RPMI7951 (cell line): Measurements from ENCODE around the gene CIAPIN1. TPM values are rescaled to one million over a fixed set of nuclear protein-coding genes. Genes with fewer than 3 reads are reported as not detected.
"Not testable (repeated sequence)": the region's sequence is repeated elsewhere in the genome, so short reads cannot be mapped to it uniquely, and the experiment has no call there.

Experiments
- DNase-seq: peaks from one replicate; pipeline ENCODE4 v3.0.0-alpha.2; 2012; ENCODE audit warnings: low read depth
- total RNA-seq: library from RNA; depleted of rRNA; stranded (reverse); fragments of >200 nt; shearing (Covaris generic); gene quantifications from 2 replicates; pipeline ENCODE4 v1.2.3, GENCODE V29; 2014

CIAPIN1 gene
- total RNA-seq, 1 experiment from 2014 or later: 68.0 TPM

DNA sequence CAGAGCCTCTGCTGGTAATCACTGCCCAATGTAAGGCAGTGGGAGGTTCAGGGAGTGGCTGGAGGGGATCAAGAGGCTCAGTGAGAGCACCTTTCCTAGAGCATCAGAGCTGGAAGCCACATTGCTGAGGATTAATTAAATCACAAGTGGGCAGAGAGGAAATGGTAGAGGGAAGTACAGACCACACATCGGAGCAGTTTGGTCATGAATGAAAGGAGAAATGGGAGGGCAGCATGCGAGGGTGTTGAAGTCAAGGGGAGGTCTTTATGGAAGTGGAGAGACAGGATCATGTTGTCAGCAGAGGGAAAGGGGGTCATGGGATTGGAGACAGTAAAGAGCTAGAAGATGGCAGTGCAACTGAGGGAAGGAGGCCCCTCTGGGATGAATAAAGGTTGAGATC is 40.3 kb downstream of the CIAPIN1 start:
- DNase-seq: no peak

DNA sequence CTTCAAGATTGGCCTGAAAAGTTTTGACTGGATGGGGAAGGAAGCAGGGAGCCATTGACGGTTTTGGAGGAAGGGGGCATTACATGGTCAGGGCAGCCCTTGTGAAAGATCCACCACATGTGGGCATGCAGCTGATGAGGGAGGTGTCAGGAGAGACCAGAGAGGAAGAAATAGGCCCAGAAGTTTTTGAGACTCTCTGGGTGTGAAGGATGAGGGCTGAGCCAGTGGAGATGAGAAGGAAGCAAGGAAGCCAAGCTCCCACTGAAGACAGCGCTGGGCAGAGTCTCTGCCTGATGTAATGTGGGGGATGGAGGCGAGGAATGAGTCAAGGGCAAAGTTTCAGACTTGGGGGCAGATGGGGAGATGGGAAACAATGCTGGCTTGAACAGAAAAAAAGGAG is 42.1 kb downstream of the CIAPIN1 start:
- no peak for DNase-seq

DNA sequence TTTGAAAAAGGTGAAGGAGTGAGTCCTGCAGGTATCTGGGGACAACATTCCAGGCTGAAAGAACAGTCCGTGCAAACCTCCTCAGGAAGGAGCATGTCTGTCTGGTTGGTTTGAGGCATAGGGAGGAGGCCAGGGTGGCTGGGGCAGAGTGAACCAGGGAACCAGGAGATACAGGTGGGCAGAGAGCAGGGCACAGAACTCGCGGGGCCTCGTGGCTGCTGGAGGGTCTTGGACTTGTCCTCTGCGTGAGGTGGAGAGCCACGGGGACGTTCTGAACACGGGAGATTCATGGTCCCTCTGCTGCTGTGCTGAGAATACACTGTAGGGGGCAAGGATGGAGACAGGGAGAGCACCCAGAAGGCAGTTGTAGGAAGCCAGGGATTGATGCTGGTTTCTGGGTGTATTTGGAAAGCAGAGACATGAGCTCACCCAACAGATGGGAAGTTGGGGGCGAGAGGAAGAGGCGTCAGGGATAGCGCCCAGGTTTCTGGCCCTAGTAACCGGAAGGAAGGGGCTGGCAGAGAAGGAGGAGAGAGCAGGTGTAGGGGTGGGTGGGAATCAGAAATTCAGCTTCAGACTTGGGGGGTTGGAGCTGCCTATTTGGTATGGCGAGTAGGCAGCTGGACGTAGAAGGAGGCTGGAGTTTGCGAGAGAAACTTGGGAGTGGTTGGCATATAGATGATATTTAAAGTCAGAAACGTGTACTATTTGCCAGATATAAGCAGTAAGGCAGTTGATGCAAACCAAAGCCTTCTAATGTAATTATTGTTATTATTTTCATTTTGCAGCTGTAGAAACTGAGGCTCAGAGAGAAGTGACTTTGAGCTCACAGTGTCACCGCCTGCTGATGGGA is 43.0 kb downstream of the CIAPIN1 start, which contains the start of gene CCL17:
Gene CCL17, plus strand, starts transcription at position 803 of the 853 bp plus-strand sequence. CDS start 9,166 bp downstream, outside the sequence.
- no peak for DNase-seq

DNA sequence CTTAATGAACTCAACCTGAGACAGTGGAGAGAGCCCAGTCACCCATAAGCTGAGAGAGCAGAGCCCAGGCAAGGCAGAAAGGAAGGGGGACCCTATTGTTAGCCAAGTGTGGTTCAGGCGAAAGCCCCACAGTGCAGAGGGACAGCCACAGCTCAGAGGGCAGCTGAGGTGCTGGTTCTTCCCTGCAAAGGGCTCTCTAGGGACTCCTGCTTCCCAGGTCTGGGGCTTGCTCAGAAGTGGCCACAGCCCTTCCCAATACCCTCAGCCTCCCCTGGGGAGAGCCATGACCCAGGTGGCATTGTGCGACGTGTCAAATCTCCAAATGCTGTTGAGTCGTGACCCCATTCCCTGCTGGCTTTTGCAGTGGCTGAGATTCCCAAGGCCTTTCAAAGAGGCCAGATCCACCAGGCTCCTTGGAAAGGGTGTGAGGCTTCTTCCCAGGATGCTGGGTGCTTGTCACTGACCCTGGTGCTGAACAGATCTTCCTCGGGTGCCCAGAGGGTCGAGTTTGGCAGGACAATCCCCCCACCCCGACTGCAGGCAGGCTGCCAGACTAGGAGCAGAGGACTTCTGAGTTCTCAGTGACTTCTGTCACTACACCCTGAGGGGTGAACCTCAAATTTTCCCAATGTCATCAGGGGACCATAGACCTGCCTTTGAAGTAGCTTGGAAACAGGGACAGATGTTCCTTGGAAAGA is 45.1 kb downstream of the CIAPIN1 start:
- DNase-seq: no peak

DNA sequence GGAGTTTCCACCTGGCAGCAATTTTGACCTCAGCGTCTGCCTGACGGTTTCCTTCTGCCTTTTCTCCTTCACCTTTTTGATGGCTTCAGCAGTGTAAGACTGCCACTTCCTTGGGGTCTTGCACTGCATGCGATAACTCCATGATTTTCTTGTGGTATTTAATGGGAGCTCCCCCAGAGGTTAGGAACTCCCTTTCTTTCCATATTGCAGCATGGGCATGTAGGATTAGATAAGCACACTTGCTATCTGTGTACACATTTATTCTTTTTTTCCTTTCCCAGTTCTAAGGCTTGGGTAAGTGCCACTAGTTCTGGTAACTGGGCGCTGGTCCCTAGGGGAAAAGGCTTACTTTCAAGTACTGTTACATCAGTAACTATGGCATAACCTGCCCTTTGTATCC is 49.7 kb downstream of the CIAPIN1 start:
- DNase-seq: not testable (repeated sequence)

DNA sequence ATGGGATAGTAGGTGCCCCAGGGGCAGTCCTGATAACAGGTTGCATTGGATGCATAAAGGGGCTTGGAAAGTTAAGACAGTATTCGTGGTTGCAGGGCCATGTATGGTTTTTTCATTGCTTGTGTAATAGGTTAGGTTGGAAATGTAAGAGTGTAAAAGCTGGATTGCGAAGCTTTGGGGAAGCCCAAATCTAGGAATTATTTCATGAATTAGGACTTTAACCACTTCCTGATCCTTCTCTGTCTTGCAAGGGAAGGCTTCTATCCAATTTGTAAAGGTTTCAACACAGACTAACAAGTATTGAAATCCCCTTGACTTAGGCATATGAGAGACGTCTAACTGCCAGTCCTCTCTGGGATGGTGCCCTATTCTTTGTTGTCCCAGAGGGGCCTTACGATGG is 50.4 kb downstream of the CIAPIN1 start:
- no peak for DNase-seq

DNA sequence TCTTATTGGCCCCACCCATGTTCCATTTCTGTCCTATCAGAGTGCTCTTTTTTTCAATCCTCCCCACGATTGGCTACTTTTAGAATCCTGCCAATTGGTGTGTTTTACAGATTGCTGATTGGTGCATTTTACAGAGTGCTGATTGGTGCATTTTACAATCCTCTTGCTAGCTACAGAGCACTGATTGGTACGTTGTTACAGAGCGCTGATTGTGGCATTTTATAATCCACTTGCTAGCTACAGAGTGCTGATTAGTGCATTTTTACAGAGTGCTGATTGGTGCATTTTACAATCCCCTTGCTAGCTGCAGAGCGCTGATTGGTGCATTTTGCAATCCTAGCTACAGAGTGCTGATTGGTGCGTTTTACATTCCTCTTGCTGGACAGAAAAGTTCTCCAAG is 52.2 kb downstream of the CIAPIN1 start:
- DNase-seq: no peak

DNA sequence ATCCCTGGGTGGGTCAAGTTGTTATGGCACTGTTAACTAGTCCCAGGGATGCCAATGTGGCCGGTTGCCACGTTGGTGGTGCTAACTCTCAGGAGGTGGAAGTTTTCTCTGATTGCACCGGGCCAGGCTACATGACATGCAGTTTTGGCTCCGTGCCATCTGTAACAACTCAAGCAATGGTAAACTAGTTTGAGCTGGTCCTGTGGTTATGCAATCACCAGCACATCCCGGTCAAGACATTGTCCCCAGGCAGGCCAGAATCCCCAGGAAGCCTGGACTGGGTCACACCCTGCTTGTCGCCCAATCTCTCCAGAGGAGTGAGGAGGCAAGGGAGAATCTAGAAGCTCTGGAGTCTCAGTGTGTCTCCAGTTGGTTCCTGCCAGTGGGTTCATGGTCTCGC is 52.7 kb downstream of the CIAPIN1 start:
- DNase-seq: peak; percentile 23

DNA sequence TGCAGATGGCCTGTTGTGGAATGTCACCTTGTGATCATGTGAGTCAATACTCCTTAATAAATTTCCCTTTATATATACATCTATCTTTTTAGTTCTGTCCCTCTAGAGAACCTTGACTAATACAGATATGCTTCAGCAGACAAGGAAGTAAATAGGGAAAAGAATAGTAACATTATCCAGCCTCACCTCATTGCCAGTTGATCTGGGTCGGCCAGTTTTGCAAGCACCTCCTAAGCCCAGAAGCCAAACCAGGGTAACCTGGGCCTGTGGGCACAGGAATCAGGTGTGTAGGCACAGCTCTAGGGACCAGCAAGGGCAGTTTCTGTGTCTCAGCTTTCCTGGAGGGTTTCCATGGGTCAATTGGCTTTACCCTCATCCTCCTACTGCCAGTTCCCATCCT is 54.5 kb downstream of the CIAPIN1 start:
- DNase-seq: no peak

DNA sequence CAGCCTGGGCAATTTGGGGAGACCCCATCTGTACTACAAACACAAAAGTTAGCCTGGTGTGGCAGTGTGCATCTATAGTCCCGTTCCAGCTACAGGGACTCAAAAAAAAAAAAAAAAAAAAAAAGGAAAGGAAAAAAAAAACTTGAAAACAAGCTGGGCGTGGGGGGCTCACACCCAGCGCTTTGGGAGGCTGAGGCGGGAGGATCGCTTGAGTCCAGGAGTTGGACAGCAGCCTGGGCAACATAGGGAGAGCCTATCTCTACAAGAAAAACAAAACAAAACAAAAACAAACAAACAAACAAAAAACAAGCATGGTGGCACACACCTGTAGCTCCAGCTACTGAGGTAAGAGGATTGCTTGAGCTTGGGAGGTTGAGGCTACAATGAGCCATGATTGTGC is 55.5 kb downstream of the CIAPIN1 start:
- no peak for DNase-seq

DNA sequence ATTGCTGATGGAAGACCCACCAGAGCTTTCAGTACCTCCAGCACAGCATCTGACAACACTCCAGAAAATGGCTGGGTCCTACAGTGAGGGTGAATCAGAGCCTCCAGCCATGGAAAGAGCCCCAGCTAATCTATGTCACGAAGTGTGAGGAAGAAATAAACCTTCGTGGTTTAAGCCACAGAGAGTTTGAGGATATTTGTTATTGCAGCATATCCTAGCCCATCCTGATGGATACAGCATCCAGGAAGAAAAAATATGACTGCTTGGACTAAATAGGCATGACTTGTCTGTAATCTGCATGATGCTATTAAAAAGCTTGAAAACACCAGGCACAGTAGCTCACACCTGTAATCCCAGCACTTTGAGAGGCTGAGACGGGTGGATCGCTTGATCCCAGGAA is 55.9 kb downstream of the CIAPIN1 start:
- DNase-seq: no peak

DNA sequence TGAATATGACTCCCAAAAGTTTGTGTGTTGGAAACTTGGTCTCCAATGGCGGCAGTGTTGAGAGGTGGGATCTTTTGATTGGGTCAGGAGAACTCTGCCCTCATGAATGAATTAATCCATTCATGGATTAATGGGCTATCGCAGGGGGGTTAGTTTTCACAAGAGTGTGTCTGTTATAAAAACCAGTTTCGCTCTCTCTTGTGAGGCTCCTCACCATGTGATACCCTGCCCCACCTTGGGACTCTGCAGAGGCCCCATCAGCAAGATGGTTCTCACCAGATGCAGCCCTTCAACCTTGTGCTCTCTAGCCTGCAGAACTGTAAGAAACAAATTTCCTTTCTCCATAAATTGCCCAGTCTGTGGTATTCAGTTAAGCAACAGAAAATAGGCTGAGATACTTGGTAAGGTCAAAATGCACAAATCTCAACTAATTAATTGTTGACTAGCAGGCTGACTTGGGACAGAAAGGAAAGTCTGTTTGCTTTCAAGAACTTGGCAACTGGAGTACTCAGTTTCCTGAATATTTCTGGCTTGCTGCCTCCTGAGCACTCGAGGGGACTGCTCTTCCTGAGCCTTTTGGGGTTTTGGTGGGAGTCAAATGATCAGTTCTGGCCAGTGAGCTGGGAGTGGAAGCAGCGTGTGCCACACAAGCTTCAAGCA is 56.4 kb downstream of the CIAPIN1 start:
- no peak for DNase-seq

DNA sequence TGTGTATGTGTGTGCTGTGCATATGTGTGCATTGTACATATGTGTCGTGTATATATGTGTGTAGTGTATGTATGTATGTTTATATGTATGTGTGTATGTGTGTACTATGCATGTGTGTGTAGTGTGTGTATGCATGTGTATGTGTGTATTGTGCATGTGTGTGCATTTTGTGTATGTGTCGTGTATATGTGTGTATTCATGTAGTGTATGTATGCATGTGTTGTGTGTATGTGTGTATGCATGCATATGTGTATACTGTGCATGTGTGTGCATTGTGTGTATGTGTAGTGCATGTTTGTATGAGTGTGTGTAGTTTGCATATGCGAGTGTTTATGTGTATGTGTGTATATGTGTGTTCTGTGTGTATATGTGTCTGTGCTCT is 58.1 kb downstream of the CIAPIN1 start:
- DNase-seq: no peak

DNA sequence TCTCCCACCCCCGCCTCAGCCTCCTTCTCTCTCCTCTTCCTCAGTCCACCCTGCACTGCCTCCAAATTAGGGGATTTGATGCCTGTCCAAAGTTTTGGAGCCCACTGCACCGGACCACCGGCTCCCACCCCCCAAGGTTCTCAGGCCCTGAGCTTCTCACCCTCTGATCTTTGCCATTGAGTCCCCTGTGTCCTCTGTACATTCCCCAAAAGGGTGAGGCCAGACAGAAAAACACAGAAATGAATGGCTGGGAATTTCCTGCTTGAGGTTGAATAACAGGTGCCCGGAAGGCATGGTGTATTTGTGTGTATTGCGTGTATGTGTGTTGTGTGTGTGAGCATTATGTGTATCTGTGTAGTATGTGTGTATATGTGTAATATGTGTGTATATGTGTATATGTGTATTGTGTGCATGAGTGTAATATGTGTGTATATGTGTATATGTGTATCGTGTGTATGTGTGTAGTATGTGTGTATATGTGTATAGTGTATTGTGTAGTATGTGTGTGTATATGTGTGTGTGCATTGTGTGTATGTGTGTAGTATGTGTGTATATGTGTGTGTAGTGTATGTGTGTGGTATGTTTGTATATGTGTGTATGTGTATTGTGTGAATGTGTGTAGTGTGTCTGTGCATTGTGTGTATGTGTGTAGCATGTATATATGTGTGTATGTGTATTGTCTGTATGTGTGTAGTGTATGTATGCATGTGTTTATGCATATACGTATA is 58.7 kb downstream of the CIAPIN1 start:
- DNase-seq: no peak

DNA sequence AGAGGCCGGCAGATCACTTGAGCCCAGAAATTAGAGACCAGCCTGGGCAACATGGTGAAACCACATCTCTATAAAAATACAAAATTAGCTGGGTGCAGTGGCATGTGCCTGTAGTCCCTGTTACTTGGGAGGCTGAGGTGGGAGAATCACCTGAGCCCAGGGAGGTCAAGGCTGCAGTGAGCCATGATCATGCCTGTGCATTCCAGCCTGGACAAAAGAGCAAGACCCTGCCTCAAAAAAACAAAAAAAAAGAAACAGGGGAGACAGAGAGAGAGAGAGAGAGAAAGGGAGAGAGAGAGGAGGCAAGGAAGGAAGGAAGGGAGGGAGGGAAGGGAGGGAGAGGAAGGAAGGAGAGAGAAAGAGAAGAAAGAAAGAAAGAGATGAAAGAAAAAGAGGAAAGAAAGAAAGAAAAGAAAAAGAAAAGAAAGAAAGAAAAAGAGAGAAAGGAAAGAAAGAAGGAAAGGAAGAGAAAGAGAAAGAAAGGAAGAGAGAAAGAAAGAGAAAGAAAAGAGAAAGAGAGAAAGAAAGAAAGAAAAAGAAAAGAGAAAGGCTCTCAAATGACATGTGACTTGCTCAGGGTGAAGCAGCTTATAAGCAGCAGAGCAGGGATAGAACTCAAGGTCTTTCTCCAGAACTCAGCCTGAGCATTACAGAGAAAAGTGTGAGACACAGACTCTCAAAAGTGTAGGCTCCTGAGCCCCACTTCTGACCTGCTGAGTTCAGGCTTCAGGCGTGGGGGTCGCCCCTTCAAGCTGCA is 59.4 kb downstream of the CIAPIN1 start:
- no peak for DNase-seq

DNA sequence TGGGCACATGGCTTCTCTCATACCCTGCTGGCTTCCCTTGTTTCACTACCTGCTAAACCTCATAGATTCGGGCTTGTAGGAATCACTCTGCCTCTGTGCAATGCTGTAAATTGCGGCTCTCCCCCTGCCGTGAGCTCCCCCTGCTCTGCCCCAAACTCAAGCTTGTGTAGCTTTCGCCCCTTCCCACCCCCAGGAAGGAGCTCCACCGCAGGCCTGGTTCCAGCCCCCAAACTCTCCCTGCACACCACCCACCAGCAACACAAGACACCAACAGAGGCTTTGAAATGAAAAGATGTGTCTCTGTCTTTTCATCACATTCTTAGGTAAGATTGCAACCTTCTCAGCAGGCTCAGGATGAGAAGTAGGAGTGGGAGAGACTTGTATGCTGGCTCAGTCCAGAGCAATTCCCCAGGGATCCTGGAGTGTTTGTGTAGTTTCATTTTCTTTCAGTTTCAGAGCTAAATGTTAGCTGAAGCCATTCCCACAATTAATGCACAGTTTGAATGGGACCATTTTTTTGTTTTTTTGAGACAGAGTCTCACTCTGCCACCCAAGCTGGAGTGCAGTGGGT is 60.7 kb downstream of the CIAPIN1 start:
- DNase-seq: peak; percentile 32

DNA sequence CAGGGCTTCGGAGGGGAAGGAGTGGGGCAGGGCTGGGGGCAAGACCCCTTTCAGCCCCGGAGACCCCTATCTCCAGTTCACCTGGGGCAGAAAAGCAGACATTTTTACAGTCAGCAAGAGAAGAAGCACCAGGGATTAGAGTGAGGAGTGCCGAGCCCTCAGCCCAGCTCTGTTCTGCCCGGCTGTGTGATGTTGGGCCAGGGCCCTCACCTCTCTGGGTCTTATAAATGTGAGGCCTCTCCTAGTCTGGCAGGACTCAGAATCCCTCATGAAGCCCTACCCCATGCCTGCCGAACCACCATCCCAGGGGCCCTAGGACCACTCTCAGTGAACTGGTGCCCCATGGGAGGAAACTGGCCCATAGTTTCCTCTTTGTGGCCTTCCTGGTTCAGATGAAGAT is 62.1 kb downstream of the CIAPIN1 start:
- no peak for DNase-seq

DNA sequence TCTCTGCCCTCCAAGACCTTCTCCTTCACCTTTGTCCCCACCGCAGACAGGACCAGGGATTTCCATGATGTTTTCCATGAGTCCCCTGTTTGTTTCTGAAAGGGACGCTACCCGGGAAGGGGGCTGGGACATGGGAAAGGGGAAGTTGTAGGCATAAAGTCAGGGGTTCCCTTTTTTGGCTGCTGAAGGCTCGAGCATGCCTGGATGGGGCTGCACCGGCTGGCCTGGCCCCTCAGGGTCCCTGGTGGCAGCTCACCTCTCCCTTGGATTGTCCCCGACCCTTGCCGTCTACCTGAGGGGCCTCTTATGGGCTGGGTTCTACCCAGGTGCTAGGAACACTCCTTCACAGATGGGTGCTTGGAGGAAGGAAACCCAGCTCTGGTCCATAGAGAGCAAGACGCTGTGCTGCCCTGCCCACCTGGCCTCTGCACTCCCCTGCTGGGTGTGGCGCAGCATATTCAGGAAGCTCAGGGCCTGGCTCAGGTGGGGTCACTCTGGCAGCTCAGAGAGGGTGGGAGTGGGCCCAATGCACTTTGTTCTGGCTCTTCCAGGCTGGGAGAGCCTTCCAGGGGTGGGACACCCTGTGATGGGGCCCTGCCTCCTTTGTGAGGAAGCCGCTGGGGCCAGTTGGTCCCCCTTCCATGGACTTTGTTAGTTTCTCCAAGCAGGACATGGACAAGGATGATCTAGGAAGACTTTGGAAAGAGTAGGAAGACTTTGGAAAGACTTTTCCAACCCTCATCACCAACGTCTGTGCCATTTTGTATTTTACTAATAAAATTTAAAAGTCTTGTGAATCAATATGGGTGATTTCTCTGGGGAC is 62.7 kb downstream of the CIAPIN1 start:
- DNase-seq: no peak

DNA sequence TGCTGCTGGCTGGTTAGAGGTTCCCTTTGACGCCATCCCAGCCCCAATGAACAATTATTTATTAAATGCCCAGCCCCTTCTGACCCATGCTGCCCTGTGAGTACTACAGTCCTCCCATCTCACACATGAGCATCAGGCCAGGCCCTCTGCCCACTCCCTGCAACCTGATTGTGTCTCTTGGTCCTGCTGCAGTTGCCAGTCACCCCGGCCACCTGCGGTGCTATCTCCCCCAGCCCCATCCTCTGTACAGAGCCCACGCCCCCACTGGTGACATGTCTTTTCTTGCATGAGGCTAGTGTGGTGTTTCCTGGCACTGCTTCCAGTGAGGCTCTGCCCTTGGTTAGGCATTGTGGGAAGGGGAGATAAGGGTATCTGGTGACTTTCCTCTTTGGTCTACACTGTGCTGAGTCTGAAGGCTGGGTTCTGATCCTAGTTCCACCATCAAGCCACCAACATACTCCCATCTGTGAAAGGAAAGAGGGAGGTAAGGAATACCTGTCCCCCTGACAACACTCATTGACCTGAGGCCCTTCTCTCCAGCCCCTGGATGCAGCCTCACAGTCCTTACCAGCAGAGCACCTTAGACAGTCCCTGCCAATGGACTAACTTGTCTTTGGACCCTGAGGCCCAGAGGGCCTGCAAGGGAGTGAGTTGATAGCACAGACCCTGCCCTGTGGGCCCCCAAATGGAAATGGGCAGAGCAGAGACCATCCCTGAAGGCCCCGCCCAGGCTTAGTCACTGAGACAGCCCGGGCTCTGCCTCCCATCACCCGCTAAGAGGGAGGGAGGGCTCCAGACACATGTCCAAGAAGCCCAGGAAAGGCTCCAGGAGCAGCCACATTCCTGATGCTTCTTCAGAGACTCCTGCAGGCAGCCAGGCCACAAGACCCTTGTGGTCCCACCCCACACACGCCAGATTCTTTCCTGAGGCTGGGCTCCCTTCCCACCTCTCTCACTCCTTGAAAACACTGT is 63.6 kb downstream of the CIAPIN1 start:
- DNase-seq: peak; percentile 63
